Activated CD8-positive, alpha-beta memory T cell treated with anti-CD3 and anti-CD28 coated beads, Interleukin-2, amount 10 ng/mL, durations not matched to agents 7 days and 5 days (primary cell): Measurements from ENCODE around the gene ZNF236. TPM values are rescaled to one million over a fixed set of nuclear protein-coding genes. Genes with fewer than 3 reads are reported as not detected.
"Not testable (repeated sequence)": the region's sequence is repeated elsewhere in the genome, so short reads cannot be mapped to it uniquely, and the experiment has no call there.

ENCODE experiments used
- ATAC-seq: fragments of 150-1000 bp; cut with Tn5 transposase; one replicate; pipeline ENCODE4 v1.10.0; 2021; ENCODE audit warnings: moderate library complexity
- CTCF ChIA-PET: fragments of 350-600 bp; sonication (Branson Sonifier 250); formaldehyde crosslinking; loops from one replicate; lab custom pipeline; 2021; ENCODE audit warnings: antibody characterized with exemption; lab: Charles Lee
- DNase-seq: peaks from one replicate; pipeline ENCODE4 v3.0.0-alpha.2; 2020
- H3K27ac Mint-ChIP-seq: one replicate; pipeline ENCODE4 v1.8.0; 2021; ENCODE audit warnings: mild to moderate bottlenecking, mixed read lengths
- H3K27me3 Mint-ChIP-seq: one replicate; pipeline ENCODE4 v1.8.0; 2021; ENCODE audit warnings: mixed read lengths
- H3K36me3 Mint-ChIP-seq: one replicate; pipeline ENCODE4 v1.8.0; 2021; ENCODE audit warnings: mild to moderate bottlenecking, mixed read lengths
- H3K4me1 Mint-ChIP-seq: one replicate; pipeline ENCODE4 v1.8.0; 2021; ENCODE audit warnings: mixed read lengths
- H3K4me3 Mint-ChIP-seq: one replicate; pipeline ENCODE4 v1.8.0; 2021; ENCODE audit warnings: mild to moderate bottlenecking, moderate library complexity, mixed read lengths
- H3K9me3 Mint-ChIP-seq: one replicate; pipeline ENCODE4 v1.8.0; 2022; ENCODE audit warnings: low read depth, mixed read lengths
- total RNA-seq, 2 experiments: library from RNA; stranded (reverse); gene quantifications; one replicate each; pipeline ENCODE4 v1.2.3, GENCODE V29; 2021

The ZNF236 gene
- total RNA-seq, 2 experiments from 2014 or later: 16.8 to 22.9 TPM

DNA sequence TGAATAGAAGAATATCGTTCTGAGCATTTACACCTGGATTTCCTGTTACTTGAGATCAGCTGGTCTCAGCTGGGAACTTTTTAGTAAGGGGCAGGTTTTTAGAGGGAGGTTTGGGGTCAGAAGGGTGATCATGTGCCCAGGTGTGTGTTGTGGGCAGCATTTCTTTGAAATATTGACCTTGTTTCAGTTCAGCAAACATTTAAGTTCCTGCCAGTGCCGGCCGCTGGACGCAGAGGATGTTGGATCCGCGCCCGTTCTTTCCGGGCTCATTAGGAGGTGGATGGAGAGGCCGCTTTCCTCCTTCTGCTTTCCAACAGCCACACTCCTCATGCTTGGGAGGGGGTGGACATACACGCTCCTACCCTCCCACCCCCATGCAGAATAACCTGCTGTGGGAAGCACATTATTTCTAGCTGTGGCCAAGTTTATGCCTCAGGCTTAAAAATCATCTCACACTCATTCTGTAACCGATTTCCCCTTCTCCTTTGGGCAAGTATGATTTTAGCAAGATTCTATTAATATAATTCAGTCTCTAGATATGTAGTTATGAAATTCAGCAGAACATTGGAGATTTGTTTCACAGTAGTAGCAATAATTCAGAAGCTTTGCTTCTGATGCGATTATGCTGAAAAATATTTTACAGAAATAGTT is 131.4 kb downstream of the ZNF236 start:
- no peaks in the 10 kb centered on the region for H3K9me3 Mint-ChIP-seq
- ATAC-seq: no peak
- H3K4me3 Mint-ChIP-seq: no peak overlapping the region
- CTCF ChIA-PET: interaction anchor here (0.6 to 1.1 kb wide), 2 partner anchors 29 to 45 kb away, joined by 3 read pairs; no protein-coding TSS in a partner anchor
- H3K27ac Mint-ChIP-seq: no peak overlapping the region
- H3K27me3 Mint-ChIP-seq: no peaks in the 10 kb centered on the region
- peaks cover 26% of the 10 kb centered on the region for H3K4me1 Mint-ChIP-seq
- no peak for DNase-seq
- peaks cover 28% of the 10 kb centered on the region for H3K36me3 Mint-ChIP-seq

DNA sequence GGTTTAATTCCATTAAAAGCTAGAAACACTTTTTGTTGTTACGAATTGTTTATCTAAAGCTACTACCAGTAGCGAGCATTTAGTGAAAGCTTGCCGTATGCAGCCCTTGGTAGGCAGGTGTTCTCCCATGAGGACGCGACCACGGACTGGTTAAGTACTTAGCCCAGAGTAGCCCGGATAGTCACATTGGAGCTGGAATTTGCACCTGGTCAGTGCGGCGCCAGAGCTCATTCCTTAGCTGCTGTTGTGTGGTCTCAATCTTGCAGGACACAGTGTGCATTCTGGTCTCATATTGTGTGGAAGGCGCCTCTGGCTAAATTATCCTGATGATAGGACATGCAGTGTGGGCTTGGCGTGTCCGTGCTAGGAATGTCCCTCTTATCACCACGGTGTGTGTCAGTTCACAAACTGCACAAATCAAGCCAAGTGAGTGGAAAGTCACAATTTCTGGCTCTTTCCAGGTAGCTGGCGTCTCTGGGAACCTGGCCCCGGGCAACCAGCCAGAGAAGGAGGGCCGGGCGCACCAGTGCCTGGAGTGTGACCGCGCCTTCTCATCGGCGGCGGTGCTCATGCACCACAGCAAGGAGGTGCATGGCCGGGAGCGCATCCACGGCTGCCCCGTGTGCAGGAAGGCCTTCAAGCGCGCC is 133.3 kb downstream of the ZNF236 start:
- Mint-ChIP-seq H3K36me3 (peaks cover 22% of the 10 kb centered on the region), H3K4me1 (peaks cover 17% of the 10 kb centered on the region), H3K4me3 (no peak overlapping the region), H3K27me3 (no peaks in the 10 kb centered on the region), H3K27ac (no peak overlapping the region), H3K9me3 (no peaks in the 10 kb centered on the region)
- CTCF ChIA-PET: interaction anchor here (1.0 to 1.2 kb wide), 2 partner anchors 11 to 27 kb away, joined by 3 to 5 read pairs; no protein-coding TSS in a partner anchor
- DNase-seq (no peak), ATAC-seq (no peak)

- H3K27me3 Mint-ChIP-seq: no peaks in the 10 kb centered on the region
- peaks cover 9% of the 10 kb centered on the region for H3K4me1 Mint-ChIP-seq
- peaks cover 23% of the 10 kb centered on the region for H3K36me3 Mint-ChIP-seq
- ATAC-seq (no peak), DNase-seq (no peak)
- H3K4me3 Mint-ChIP-seq: no peak overlapping the region
- H3K9me3 Mint-ChIP-seq: no peaks in the 10 kb centered on the region
- H3K27ac Mint-ChIP-seq: no peak overlapping the region
- CTCF ChIA-PET: no interaction called here
Observed at GRCh38 chr18:76956648-76957047, 134.3 kb downstream of the ZNF236 start.

- Mint-ChIP-seq H3K9me3 (no peaks in the 10 kb centered on the region), H3K36me3 (peaks cover 27% of the 10 kb centered on the region), H3K4me1 (peaks cover 7% of the 10 kb centered on the region), H3K27me3 (no peaks in the 10 kb centered on the region), H3K27ac (peak overlapping the region; percentile 30), H3K4me3 (peak overlapping the region; percentile 19)
- DNase-seq (no peak), ATAC-seq (peak; percentile 23)
- CTCF ChIA-PET: interaction anchor here (0.9 to 1.4 kb wide), 5 partner anchors 20 to 156 kb away, joined by 3 to 5 read pairs (median 4); no protein-coding TSS in a partner anchor
Observed at GRCh38 chr18:76957384-76958355, 135.3 kb downstream of the ZNF236 start.

DNA sequence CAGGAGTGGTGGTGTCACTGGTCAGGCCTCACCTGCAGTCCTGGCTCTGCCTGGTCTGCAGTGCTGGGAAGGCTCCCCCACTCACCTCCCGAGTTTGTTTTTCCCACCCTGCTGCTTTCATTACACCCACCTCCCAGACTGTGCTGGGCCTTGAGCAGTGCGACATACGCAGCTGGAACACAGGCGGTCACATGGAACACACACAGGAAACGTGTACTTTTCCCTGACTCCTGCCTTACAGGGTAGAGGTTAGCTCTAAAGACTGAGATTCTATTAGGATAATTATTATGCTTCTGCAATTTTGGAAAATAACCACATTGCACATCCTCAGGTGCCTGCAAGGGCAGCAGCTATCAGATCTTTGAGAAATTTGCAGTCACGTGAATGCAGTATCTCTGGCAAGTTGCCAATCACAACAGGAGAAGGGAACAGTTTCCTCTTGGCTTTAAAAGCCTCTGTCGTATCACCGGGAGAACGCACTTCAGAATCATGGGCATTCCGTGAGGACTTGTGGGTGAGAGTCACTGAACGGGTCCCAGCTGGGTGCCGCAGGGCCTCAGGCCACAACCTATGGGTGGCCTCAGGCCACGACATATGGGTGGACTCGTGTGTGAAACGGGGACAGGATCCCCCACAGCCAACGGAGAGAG is 136.5 kb downstream of the ZNF236 start:
- no peaks in the 10 kb centered on the region for H3K27me3 Mint-ChIP-seq
- no peak overlapping the region for H3K4me3 Mint-ChIP-seq
- DNase-seq (no peak), ATAC-seq (no peak)
- H3K27ac Mint-ChIP-seq: no peak overlapping the region
- peaks cover 19% of the 10 kb centered on the region for H3K4me1 Mint-ChIP-seq
- CTCF ChIA-PET: interaction anchor here (1.2 to 1.4 kb wide), 4 partner anchors 24 to 155 kb away, joined by 4 to 5 read pairs (median 4); no protein-coding TSS in a partner anchor
- peaks cover 34% of the 10 kb centered on the region for H3K36me3 Mint-ChIP-seq
- no peaks in the 10 kb centered on the region for H3K9me3 Mint-ChIP-seq

DNA sequence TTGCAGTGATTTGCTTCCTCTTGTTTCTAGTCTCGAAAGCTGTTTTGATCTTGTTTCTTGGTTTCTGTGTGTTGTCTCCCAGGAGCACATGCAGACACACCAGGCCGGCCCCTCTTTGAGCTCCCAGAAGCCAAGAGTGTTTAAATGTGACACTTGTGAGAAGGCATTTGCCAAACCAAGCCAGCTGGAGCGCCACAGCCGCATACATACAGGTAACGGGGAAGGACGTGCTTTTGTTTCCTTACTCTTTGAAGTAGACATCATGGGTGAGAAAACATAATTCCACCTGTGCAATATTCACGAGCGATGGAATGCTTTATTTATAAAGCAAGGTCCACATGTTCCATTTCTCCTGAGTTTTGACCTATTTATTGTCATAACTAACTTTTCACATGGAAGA is 137.2 kb downstream of the ZNF236 start:
- Mint-ChIP-seq H3K4me3 (no peak overlapping the region), H3K36me3 (peaks cover 38% of the 10 kb centered on the region), H3K9me3 (no peaks in the 10 kb centered on the region), H3K27me3 (no peaks in the 10 kb centered on the region), H3K4me1 (peaks cover 26% of the 10 kb centered on the region), H3K27ac (no peak overlapping the region)
- CTCF ChIA-PET: interaction anchor here (1.2 kb wide), 1 partner anchor 27 kb away, joined by 4 read pairs; no protein-coding TSS in a partner anchor
- ATAC-seq (no peak), DNase-seq (no peak)

GRCh38 chr18:76960528-76961035 is 138.2 kb downstream of the ZNF236 start:
- no peak overlapping the region for H3K4me3 Mint-ChIP-seq
- no peaks in the 10 kb centered on the region for H3K9me3 Mint-ChIP-seq

GRCh38 chr18:76962851-76963250 is 140.5 kb downstream of the ZNF236 start:
- ATAC-seq: no peak
- no peaks in the 10 kb centered on the region for H3K27me3 Mint-ChIP-seq
- CTCF ChIA-PET: interaction anchor here (1.0 to 2.0 kb wide), 3 partner anchors 18 to 249 kb away, joined by 3 to 7 read pairs (median 4); no protein-coding TSS in a partner anchor
- H3K36me3 Mint-ChIP-seq: peaks cover 42% of the 10 kb centered on the region
- peak overlapping the region; percentile 51 for H3K4me3 Mint-ChIP-seq
- peak overlapping the region; percentile 85 for H3K27ac Mint-ChIP-seq
- H3K4me1 Mint-ChIP-seq: peaks cover 28% of the 10 kb centered on the region
- no peaks in the 10 kb centered on the region for H3K9me3 Mint-ChIP-seq
- DNase-seq: no peak

More at GRCh38 chr18:76960528-76961035, 138.2 kb downstream of the ZNF236 start:
- peaks cover 34% of the 10 kb centered on the region for H3K4me1 Mint-ChIP-seq
- CTCF ChIA-PET: no interaction called here
- H3K27ac Mint-ChIP-seq: no peak overlapping the region
- peaks cover 42% of the 10 kb centered on the region for H3K36me3 Mint-ChIP-seq
- DNase-seq (no peak), ATAC-seq (no peak)
- H3K27me3 Mint-ChIP-seq: no peaks in the 10 kb centered on the region

- Mint-ChIP-seq H3K27ac (peak overlapping the region; percentile 85), H3K9me3 (no peaks in the 10 kb centered on the region), H3K27me3 (no peaks in the 10 kb centered on the region), H3K4me1 (peaks cover 28% of the 10 kb centered on the region), H3K36me3 (peaks cover 42% of the 10 kb centered on the region), H3K4me3 (peak overlapping the region; percentile 51)
- CTCF ChIA-PET: interaction anchor here (1.3 to 2.0 kb wide), 4 partner anchors 17 to 161 kb away, joined by 4 to 7 read pairs (median 6); no protein-coding TSS in a partner anchor
- ATAC-seq: peak; percentile 58
- DNase-seq: no peak
Observed at GRCh38 chr18:76963936-76964335, 141.6 kb downstream of the ZNF236 start.

DNA sequence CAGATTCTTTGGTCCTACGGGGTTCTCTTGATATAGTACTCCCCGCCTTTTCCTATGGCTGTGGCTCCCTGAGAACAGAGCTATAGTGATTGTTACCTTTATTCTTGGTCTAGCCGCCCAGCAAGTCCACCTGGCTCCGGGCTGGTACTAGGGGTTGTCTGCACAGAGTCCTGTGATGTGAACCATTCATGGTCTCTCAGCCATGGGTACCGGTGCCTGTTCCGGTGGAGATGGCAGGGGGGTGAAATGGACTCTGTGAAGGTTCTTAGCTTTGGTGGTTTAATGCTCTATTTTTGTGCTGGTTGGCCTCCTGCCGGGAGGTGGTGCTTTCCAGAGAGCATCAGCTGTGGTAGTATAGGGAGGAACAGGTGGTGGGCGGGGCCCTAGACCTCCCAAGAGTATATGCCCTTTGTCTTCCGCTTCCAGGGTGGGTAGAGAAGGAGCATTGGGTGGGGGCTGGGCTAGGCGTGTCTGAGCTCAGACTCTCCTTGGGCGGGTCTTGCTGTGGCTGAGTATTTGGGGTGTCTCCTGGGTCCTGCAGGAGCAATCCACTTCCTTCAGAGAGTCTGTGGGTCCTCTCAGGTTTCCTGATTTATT is 143.3 kb downstream of the ZNF236 start:
- not testable (repeated sequence) for H3K27ac Mint-ChIP-seq, ATAC-seq, H3K9me3 Mint-ChIP-seq, DNase-seq, H3K27me3 Mint-ChIP-seq, H3K4me3 Mint-ChIP-seq
- peaks cover 28% of the 10 kb centered on the region for H3K4me1 Mint-ChIP-seq
- H3K36me3 Mint-ChIP-seq: peaks cover 38% of the 10 kb centered on the region
- CTCF ChIA-PET: interaction anchor here (1.5 to 1.7 kb wide), 4 partner anchors 17 to 188 kb away, joined by 3 to 5 read pairs (median 4); no protein-coding TSS in a partner anchor

GRCh38 chr18:76967299-76967698 is 144.9 kb downstream of the ZNF236 start:
- CTCF ChIA-PET: interaction anchor here (1.9 kb wide), 1 partner anchor 16 kb away, joined by 6 read pairs; no protein-coding TSS in a partner anchor
- H3K4me1 Mint-ChIP-seq: peaks cover 27% of the 10 kb centered on the region
- H3K9me3 Mint-ChIP-seq, DNase-seq, H3K4me3 Mint-ChIP-seq, H3K27ac Mint-ChIP-seq, ATAC-seq, H3K27me3 Mint-ChIP-seq: not testable (repeated sequence)
- peaks cover 23% of the 10 kb centered on the region for H3K36me3 Mint-ChIP-seq
